Skin of body (tissue), 2 donors: ENCODE data around the gene GALC. TPM values are rescaled to one million over a fixed set of nuclear protein-coding genes. Genes with fewer than 3 reads are reported as not detected.
"Not testable (repeated sequence)": the region's sequence is repeated elsewhere in the genome, so short reads cannot be mapped to it uniquely, and the experiment has no call there.

Experiments used
- DNase-seq: peaks from one replicate; lab custom pipeline; 2025; lab: John Stamatoyannopoulos, UW
- total RNA-seq: library from RNA; depleted of rRNA; stranded (reverse); fragments of >200 nt; gene quantifications from one replicate; pipeline ENCODE4 v1.2.3, GENCODE V29; 2014

The GALC gene
- 27.5 TPM for total RNA-seq

- peak; percentile 68 for DNase-seq
Measured at GRCh38 chr14:87992718-87993628, at the start of gene GALC. Gene GALC, minus strand, starts transcription at chr14:87993182. Its CDS starts 18 bp downstream, at chr14:87993164.

DNA sequence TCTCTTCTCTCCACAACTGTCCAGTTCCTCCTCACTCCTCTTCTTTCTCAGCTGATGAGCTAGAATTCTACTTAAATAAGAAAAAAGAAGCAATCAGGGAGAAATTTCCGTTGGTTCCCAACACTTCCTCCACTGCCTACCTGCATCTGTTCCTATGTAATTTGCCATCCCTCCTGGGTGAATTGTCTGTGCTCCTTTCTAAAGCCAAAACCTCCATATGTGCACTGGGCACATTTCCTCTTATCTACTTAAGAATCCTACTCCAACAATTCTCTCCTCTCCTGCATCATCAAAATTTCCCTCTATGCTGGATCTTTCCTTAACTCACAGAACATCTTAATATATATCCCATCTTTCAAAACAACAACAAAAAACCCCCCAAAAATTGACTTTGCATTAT lies 47.2 kb upstream of the GALC start:
- DNase-seq = no peak

GRCh38 chr14:88039197-88039596 lies 46.2 kb upstream of the GALC start:
- DNase-seq = no peak

DNA sequence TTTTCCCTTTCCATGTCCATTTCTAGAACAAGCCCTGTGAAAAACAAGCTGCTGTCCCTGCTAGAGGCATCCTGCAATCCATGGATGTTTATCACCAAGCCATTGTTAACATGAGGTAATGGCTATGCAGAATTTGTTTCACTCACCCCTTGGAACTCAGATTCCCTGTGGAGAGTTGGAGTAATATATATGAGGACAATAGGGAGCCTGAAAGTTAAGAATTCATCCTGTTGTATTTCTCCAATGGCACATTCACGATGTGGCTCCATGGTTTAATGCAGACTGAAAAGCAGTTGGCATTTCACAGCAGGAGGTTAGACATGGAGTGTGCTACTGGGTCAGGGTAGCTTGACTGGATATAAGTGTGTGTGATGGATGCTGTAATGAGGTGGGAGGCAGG lies 44.3 kb upstream of the GALC start:
- DNase-seq = no peak

- no peak for DNase-seq
Measured at GRCh38 chr14:88036422-88036821, 43.4 kb upstream of the GALC start.

GRCh38 chr14:88034076-88034475 lies 41.1 kb upstream of the GALC start:
- DNase-seq = no peak

- no peak for DNase-seq
Measured at GRCh38 chr14:88032373-88032772, 39.4 kb upstream of the GALC start.

DNA sequence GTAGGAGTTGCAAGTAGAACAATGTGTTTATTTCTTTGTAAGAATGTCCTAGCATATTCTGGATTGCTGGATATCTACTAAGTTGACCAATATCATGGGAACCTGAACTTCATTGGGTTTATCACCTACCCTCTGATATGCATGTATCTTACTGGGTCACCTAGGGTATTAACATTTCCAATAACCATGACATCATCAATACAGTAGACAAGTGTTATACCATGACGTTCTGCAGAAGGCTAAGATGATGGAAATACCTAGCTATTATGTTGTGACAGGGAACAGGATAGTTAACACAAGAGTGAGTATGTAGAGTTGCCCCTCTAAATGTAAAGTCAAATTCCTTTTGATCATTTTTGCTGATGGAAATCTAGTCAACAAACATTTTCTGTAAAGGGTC lies 37.9 kb upstream of the GALC start:
- no peak for DNase-seq

- no peak for DNase-seq
Measured at GRCh38 chr14:88030079-88030478, 37.1 kb upstream of the GALC start.

DNA sequence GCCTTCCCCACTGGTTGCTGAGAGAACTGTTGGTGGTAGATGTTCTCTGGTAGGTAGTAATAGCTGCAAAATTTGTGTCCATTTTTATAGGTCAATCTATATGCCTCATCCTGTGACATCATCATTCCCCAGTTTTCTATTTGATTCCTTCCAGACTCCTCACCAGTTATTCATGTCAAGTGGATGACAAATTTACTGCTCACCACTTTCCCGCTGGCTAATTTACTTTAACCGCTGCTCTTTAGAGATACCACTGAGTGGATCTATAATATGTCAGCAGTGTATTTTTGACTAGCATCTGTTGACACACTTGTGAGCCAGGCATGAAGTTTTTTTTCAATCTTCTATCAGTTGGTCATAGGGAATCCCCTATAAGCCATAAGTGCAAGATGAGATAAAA lies 36.5 kb upstream of the GALC start:
- DNase-seq = no peak

DNA sequence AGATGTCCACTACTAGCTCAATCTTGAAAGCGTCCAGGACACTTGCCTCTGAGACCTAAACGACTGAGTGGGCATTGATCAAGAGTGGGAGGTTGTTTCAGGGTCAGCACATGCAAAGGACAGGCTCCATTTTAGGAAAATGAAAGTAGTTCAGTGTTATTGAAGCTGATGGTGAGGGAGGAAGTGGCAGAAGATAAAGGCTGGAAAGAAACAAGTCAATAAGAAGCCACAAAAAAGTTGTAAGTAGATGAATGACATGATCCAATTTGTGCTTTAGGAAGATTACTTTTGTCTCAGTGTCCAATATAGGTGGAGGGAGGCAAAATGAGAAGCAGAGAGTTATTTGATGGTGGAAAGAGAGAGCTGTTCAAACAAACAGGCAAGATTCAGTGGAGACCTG lies 33.9 kb upstream of the GALC start:
- DNase-seq = no peak

- DNase-seq = no peak
Measured at GRCh38 chr14:88025313-88025712, 32.3 kb upstream of the GALC start.

DNA sequence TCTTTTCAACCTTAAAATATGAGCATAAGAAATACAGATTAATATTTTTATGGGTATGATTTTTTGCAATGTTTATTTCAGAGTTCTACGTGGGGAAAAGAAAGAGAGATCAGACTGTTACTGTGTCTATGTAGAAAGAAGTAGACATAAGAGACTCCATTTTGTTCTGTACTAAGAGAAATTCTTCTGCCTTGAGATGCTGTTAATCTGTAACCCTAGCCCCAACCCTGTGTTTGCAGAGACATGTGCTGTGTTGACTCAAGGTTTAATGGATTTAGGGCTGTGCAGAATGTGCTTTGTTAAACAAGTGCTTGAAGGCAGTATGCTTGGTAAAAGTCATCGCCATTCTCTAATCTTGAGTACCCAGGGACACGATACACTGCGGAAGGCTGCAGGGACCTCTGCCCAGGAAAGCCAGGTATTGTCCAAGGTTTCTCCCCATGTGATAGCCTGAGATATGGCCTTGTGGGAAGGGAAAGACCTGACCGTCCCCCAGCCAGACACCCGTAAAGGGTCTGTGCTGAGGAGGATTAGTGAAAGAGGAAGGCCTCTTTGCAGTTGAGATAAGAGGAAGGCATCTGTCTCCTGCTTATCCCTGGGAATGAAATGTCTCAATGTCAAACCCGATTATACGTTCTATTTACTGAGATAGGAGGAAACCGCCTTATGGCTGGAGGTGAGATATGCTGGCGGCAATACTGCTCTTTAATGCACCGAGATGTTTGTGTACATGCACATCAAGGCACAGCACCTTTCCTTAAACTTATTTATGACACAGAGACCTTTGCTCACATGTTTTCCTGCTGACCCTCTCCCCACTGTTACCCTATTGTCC lies 31.5 kb upstream of the GALC start:
- DNase-seq = not testable (repeated sequence)

- DNase-seq = no peak
Measured at GRCh38 chr14:88023658-88024187, 30.7 kb upstream of the GALC start.

DNA sequence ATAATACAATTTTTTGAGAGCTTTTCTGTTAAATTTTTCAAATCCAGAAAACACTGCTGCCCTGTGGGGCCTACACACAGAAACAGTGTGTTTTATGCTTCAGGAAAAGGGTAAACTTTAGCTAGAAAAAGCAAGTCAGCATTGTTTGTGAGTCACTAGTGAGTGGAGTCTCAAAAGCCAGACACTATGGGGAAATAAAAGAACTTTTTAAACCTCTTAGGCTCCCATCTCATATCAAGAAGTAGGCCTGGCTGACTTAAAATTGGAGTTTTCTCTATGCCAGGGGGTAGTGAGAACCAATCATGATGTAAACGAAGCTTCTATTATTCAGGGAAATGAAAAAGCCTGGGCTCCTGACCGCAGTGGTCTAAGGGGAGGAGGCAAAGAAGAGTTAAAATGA lies 24.6 kb upstream of the GALC start:
- DNase-seq = no peak

DNA sequence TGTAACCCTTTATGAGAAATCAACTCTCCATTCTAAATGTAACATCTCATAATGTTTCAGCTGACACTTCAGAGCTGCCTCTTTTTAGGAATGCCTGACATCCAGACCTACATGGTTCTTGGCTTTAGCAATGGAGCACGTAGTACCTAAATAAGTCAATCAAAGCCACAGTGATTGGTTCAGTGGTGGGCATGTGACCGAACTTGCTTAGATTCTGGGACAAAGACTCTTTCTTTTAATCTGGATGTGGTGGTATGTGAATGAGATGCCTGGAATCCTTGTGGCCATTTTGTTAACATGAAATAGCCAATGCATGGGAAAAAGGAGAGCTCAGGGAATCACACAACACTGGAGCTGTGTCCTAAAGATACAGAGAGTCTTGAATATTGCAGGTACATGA lies 23.8 kb upstream of the GALC start:
- no peak for DNase-seq

- DNase-seq = peak; percentile 58
Measured at GRCh38 chr14:88013750-88014349, 20.9 kb upstream of the GALC start.

DNA sequence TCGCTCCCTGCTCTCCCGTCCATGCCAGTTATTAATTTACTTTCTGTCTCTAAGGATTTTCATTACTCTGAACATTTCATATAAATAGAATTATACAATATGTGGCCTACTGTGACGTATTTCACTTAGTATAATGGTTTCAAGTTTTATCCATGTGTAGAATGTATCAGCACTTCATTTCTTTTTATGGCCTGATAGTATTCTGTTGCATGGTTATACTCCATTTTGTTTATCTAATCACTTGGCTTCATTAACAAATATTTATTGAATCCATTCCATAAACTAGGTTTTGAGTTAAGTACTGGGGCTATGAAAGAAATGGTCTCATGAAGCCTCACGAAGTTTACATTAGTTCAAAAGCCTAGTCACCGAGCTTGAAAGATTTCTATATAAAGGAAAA lies 19.5 kb upstream of the GALC start:
- no peak for DNase-seq

- no peak for DNase-seq
Measured at GRCh38 chr14:88010331-88010730, 17.3 kb upstream of the GALC start.

GRCh38 chr14:88009486-88009885 lies 16.5 kb upstream of the GALC start:
- DNase-seq = no peak

GRCh38 chr14:88008039-88008742 lies 15.2 kb upstream of the GALC start:
- no peak for DNase-seq
